Measurements from ENCODE around the gene KCNAB1. TPM values are rescaled to one million over a fixed set of nuclear protein-coding genes. Genes with fewer than 3 reads are reported as not detected.
"Not testable (repeated sequence)": the region's sequence is repeated elsewhere in the genome, so short reads cannot be mapped to it uniquely, and the experiment has no call there.

KCNAB1 gene
- total and polyA plus RNA-seq, 2 experiments from 2014 or later, result 0.06 to 0.70 TPM

GRCh38 chr3:156216852-156217251 is 96.5 kb downstream of the KCNAB1 start:
- DNase-seq (ENCODE audit: low read depth in 1 of 2, low spot score in 1 of 2), result no peak
- no peaks in the 10 kb centered on the region for H3K36me3 ChIP-seq
- H3K4me3 ChIP-seq, result no peak overlapping the region
- H3K27me3 ChIP-seq, result no peaks in the 10 kb centered on the region
- no peak overlapping the region for H3K27ac ChIP-seq
- TF ChIP-seq CTCF (IDR thresholded peaks at IDR 0.05; ENCODE audit: low read depth, low read length), result no peak
- H3K9me3 ChIP-seq (ENCODE audit: low read depth), result no peaks in the 10 kb centered on the region
- no peaks in the 10 kb centered on the region for H3K4me1 ChIP-seq (ENCODE audit: low read depth)

GRCh38 chr3:156217674-156218352 is 97.4 kb downstream of the KCNAB1 start:
- H3K27ac ChIP-seq, result no peak overlapping the region
- no peak for TF ChIP-seq CTCF (IDR thresholded peaks at IDR 0.05; ENCODE audit: low read depth, low read length)

GRCh38 chr3:156218353-156218744 is 98.0 kb downstream of the KCNAB1 start:
- no peak for DNase-seq (ENCODE audit: low read depth in 1 of 2, low spot score in 1 of 2)
- Histone ChIP-seq H3K9me3 (ENCODE audit: low read depth) (no peaks in the 10 kb centered on the region), H3K36me3 (no peaks in the 10 kb centered on the region), H3K4me1 (ENCODE audit: low read depth) (no peaks in the 10 kb centered on the region), H3K27me3 (no peaks in the 10 kb centered on the region), H3K4me3 (no peak overlapping the region), H3K27ac (no peak overlapping the region)
- TF ChIP-seq CTCF (IDR thresholded peaks at IDR 0.05; ENCODE audit: low read depth, low read length), result no peak

More at GRCh38 chr3:156217674-156218352, 97.4 kb downstream of the KCNAB1 start:
- DNase-seq (ENCODE audit: low read depth in 1 of 2, low spot score in 1 of 2), result no peak
- Histone ChIP-seq H3K4me1 (ENCODE audit: low read depth) (no peaks in the 10 kb centered on the region), H3K9me3 (ENCODE audit: low read depth) (no peaks in the 10 kb centered on the region), H3K27me3 (no peaks in the 10 kb centered on the region), H3K36me3 (no peaks in the 10 kb centered on the region), H3K4me3 (no peak overlapping the region)

- not testable (repeated sequence) for H3K9me3 ChIP-seq (ENCODE audit: low read depth); DNase-seq (ENCODE audit: low read depth in 1 of 2, low spot score in 1 of 2); H3K36me3 ChIP-seq; H3K27me3 ChIP-seq; H3K27ac ChIP-seq; H3K4me3 ChIP-seq; H3K4me1 ChIP-seq (ENCODE audit: low read depth)
These were observed 102.0 kb downstream of the KCNAB1 start for GRCh38 chr3:156222381-156222780.

GRCh38 chr3:156224046-156224445 is 103.7 kb downstream of the KCNAB1 start:
- not testable (repeated sequence) for H3K9me3 ChIP-seq (ENCODE audit: low read depth); H3K27ac ChIP-seq; H3K4me1 ChIP-seq (ENCODE audit: low read depth); H3K36me3 ChIP-seq; H3K27me3 ChIP-seq; H3K4me3 ChIP-seq; DNase-seq (ENCODE audit: low read depth in 1 of 2, low spot score in 1 of 2)

- TF ChIP-seq CTCF (IDR thresholded peaks at IDR 0.05; ENCODE audit: low read depth, low read length), result no peak
- Histone ChIP-seq H3K4me3 (no peak overlapping the region), H3K4me1 (ENCODE audit: low read depth) (no peaks in the 10 kb centered on the region), H3K27me3 (no peaks in the 10 kb centered on the region), H3K9me3 (ENCODE audit: low read depth) (no peaks in the 10 kb centered on the region), H3K36me3 (no peaks in the 10 kb centered on the region), H3K27ac (no peak overlapping the region)
- no peak for DNase-seq (ENCODE audit: low read depth in 1 of 2, low spot score in 1 of 2)
These were observed 106.5 kb downstream of the KCNAB1 start for GRCh38 chr3:156226676-156227420.
